DOHH2 (cell line): Measurements from ENCODE around the gene CD40.
"Not testable (repeated sequence)": the region's sequence is repeated elsewhere in the genome, so short reads cannot be mapped to it uniquely, and the experiment has no call there.

ENCODE experiments used
- H3F3A ChIP-seq: fragments of 200-600 bp; sonication (generic), shearing (Covaris generic); 2 replicates; pipeline ENCODE4 v1.6.0; 2016; ENCODE audit warnings: antibody characterized with exemption, mild to moderate bottlenecking; ENCODE audit not compliant: control insufficient read depth, insufficient read depth
- H3K27ac ChIP-seq: fragments of 200-600 bp; sonication (generic); 2 replicates; pipeline ENCODE4 v1.5.1; 2014; ENCODE audit warnings: low read depth, mild to moderate bottlenecking, low read length, moderate library complexity
- H3K27me3 ChIP-seq: fragments of 200-600 bp; sonication (generic); 2 replicates; pipeline ENCODE4 v1.6.1; 2014; ENCODE audit warnings: mild to moderate bottlenecking, low read length, mixed read lengths; ENCODE audit not compliant: control insufficient read depth
- H3K36me3 ChIP-seq: fragments of 200-600 bp; sonication (generic); 2 replicates; pipeline ENCODE4 v1.6.1; 2014; ENCODE audit warnings: mild to moderate bottlenecking, low read length, moderate library complexity, mixed read lengths; ENCODE audit not compliant: control insufficient read depth
- H3K4me1 ChIP-seq: fragments of 200-600 bp; sonication (generic); 2 replicates; pipeline ENCODE4 v1.6.1; 2014; ENCODE audit warnings: mild to moderate bottlenecking, low read length, mixed read lengths; ENCODE audit not compliant: control insufficient read depth
- H3K4me2 ChIP-seq: fragments of 200-600 bp; sonication (generic); 2 replicates; pipeline ENCODE4 v1.6.0; 2014; ENCODE audit warnings: mild to moderate bottlenecking, low read length, moderate library complexity
- H3K4me3 ChIP-seq: fragments of 200-600 bp; sonication (generic); 2 replicates; pipeline ENCODE4 v1.5.1; 2014; ENCODE audit warnings: mild to moderate bottlenecking, low read length, mixed read lengths
- H3K79me2 ChIP-seq: fragments of 200-600 bp; sonication (generic); 2 replicates; pipeline ENCODE4 v1.6.1; 2014; ENCODE audit warnings: mild to moderate bottlenecking, low read length, mixed read lengths; ENCODE audit not compliant: control insufficient read depth
- H3K9me2 ChIP-seq: fragments of 200-600 bp; sonication (generic); replicated peaks from 2 replicates; pipeline ENCODE4 v1.6.1; 2014; ENCODE audit warnings: mild to moderate bottlenecking, low read length, mixed read lengths; ENCODE audit not compliant: control insufficient read depth
- H3K9me3 ChIP-seq: fragments of 200-600 bp; sonication (generic); 2 replicates; pipeline ENCODE4 v1.6.1; 2014; ENCODE audit warnings: antibody characterized with exemption, low read length, mixed read lengths; ENCODE audit not compliant: control insufficient read depth, insufficient read depth
- H4K20me1 ChIP-seq: fragments of 200-600 bp; sonication (generic); 2 replicates; pipeline ENCODE4 v1.6.0; 2014; ENCODE audit warnings: low read depth, mild to moderate bottlenecking, antibody characterized with exemption, low read length, moderate library complexity; ENCODE audit not compliant: control insufficient read depth, insufficient read depth
- CTCF ChIP-seq: fragments of 200-600 bp; sonication (generic); IDR thresholded peaks from one replicate; pipeline ENCODE4 v1.5.1; 2014; ENCODE audit warnings: antibody characterized with exemption, mild to moderate bottlenecking, low read depth, low read length; ENCODE audit not compliant: poor library complexity, severe bottlenecking
- EZH2phosphoT487 ChIP-seq: fragments of 200-600 bp; sonication (generic); IDR thresholded peaks from 2 replicates; pipeline ENCODE4 v1.6.1; 2017; ENCODE audit warnings: borderline replicate concordance, mild to moderate bottlenecking, antibody characterized with exemption, low read length, moderate library complexity, mixed read lengths

The CD40 gene

GRCh38 chr20:46088409-46089166, 29.5 kb upstream of the CD40 start:
- Histone ChIP-seq H3K36me3 (peaks cover 28% of the 10 kb centered on the region), H3K9me3 (no peaks in the 10 kb centered on the region), H4K20me1 (peaks cover 39% of the 10 kb centered on the region), H3F3A (no peaks in the 10 kb centered on the region; the same call in 1 of the 2 replicates), H3K27me3 (no peaks in the 10 kb centered on the region), H3K4me1 (peaks cover 33% of the 10 kb centered on the region), H3K9me2 (no peaks in the 10 kb centered on the region), H3K27ac (no peak overlapping the region), H3K79me2 (peaks cover 59% of the 10 kb centered on the region), H3K4me3 (peak overlapping the region; percentile 94), H3K4me2 (peak overlapping the region; percentile 79)
- TF ChIP-seq CTCF (no peak), EZH2phosphoT487 (no peak)

DNA sequence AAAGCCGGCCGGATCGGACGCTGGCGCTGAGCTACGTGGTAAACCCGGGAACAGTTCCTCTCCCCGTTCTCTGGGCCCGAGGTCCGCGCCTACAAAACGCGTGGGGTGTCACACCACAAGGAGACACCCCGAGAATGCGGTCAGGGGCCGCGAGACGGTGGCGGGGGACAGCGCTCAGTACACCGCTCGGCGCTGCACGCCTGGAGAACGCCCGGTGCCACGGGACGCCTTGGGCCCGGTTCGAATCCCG, 29.0 kb upstream of the CD40 start:
- peaks cover 54% of the 10 kb centered on the region for H3K79me2 ChIP-seq
- no peaks in the 10 kb centered on the region for H3K9me3 ChIP-seq
- TF ChIP-seq CTCF = no peak
- no peak for TF ChIP-seq EZH2phosphoT487
- H3K4me3 ChIP-seq = peak overlapping the region; percentile 94
- peak overlapping the region; percentile 79 for H3K4me2 ChIP-seq
- peaks cover 36% of the 10 kb centered on the region for H4K20me1 ChIP-seq
- no peaks in the 10 kb centered on the region for H3K27me3 ChIP-seq
- H3K4me1 ChIP-seq = peaks cover 33% of the 10 kb centered on the region
- H3F3A ChIP-seq = no peaks in the 10 kb centered on the region; the same call in 1 of the 2 replicates
- no peaks in the 10 kb centered on the region for H3K9me2 ChIP-seq
- H3K27ac ChIP-seq = peak overlapping the region; percentile 59; the same call in 1 of the 2 replicates
- H3K36me3 ChIP-seq = peaks cover 28% of the 10 kb centered on the region

DNA sequence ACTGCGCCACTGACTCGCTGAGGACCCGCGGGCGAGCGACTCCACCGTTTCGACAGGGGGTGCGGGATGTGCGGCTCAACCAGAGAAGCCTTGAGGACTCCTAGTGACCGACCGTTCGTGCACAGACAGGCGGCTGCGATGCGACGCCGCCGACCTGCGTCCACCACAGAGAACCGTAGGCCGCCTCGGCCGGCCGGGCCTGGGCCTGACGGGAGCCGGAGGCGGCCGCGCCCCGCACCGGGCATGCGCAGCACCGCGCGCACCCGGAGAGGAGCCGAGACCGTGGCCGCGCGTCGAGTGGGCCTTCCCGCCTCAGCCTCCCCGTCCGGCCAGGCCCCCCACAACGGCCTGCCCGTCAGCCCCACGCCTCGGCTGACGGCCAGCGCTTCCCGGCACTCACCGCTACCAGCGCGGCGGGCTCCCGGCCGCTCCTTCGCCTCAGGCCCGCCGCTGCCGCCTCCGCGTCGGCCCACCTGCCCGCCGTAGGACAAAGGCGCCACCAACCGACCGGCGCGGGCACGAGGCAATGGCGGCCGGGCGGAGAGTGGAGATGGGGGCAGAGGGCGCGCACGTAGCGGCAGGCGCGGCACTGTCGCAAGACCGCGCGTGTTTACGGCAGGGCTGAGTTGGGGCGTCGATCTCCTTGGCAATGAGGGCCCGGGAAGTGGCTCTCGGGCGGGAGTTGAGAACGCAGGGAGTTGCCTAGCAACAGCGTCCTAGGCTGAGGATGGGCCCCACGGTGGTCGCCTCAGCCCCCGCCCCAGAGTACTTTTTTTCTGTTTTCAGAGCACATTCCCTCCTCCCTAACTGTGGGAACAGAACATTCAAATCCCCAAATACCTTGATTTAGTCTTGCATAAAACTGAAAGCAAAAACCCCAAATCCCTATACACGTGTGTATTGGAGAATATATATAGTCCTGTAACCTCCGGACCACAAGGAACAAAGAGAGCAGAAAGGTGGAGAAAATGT, 28.4 kb upstream of the CD40 start, which contains the start of gene NCOA5:
Gene NCOA5 (minus strand): TSS at position 546 of the 972 bp plus-strand sequence. CDS start 10,538 bp downstream, outside the sequence.
- H4K20me1 ChIP-seq = peaks cover 31% of the 10 kb centered on the region
- peaks cover 25% of the 10 kb centered on the region for H3K36me3 ChIP-seq
- no peaks in the 10 kb centered on the region for H3K9me2 ChIP-seq
- no peak for TF ChIP-seq EZH2phosphoT487
- peak; percentile 33 for TF ChIP-seq CTCF
- H3K27ac ChIP-seq = peak within 1 kb of the TSS; percentile 59
- H3K4me3 ChIP-seq = peak within 1 kb of the TSS; percentile 94
- H3K4me2 ChIP-seq = peak within 1 kb of the TSS; percentile 79
- no peaks in the 10 kb centered on the region for H3K9me3 ChIP-seq
- H3F3A ChIP-seq = no peaks in the 10 kb centered on the region
- peaks cover 33% of the 10 kb centered on the region for H3K4me1 ChIP-seq
- H3K79me2 ChIP-seq = peaks cover 48% of the 10 kb centered on the region
- H3K27me3 ChIP-seq = no peaks in the 10 kb centered on the region

DNA sequence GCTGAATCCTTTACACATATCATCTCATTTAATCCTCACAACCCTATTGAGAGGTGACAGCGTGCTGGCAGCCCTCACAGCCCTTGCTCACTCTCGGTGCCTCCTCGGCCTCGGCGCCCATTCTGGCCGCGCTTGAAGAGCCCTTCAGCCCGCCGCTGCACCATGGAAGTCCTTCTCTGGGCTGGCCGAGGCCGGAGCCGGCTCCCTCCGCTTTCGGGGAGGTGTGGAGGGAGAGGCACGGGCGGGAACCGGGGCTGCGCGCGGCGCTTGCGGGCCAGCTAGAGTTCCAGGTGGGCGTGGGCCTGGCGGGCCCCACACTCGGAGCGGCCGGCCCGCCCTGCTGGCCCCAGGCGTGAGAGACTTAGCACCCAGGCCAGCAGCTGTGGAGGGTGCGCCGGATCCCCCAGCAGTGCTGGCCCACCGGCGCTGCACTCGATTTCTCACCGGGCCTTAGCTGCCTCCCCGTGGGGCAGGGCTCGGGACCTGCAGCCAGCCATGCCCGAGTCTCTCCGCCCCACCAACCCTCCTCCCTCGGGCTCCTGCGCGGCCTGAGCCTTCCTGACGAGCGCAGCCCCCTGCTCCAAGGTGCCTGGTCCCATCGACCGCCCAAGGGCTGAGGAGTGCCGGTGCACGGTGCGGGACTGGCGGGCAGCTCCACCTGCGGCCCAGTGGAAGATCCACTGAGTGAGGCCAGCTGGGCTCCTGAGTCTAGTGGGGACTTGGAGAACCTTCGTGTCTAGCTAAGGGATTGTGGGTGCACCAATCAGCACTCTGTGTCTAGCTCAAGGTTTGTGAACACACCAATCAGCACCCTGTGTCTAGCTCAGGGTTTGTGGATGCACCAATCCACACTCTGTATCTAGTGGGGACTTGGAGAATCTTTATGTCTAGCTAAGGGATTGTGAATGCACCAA, 26.2 kb upstream of the CD40 start:
- not testable (repeated sequence) for H3K4me3 ChIP-seq, H3K4me2 ChIP-seq

More for the DNA sequence above, 26.2 kb upstream of the CD40 start:
- H3K9me3 ChIP-seq, H3K27ac ChIP-seq, H3K27me3 ChIP-seq, H3F3A ChIP-seq, H3K9me2 ChIP-seq: not testable (repeated sequence)
- H4K20me1 ChIP-seq = peaks cover 14% of the 10 kb centered on the region
- peaks cover 13% of the 10 kb centered on the region for H3K36me3 ChIP-seq
- H3K79me2 ChIP-seq = peaks cover 26% of the 10 kb centered on the region
- peaks cover 25% of the 10 kb centered on the region for H3K4me1 ChIP-seq
